ENCODE measurements around the gene MTHFR. TPM values are rescaled to one million over a fixed set of nuclear protein-coding genes. Genes with fewer than 3 reads are reported as not detected.
"Not testable (repeated sequence)": the region's sequence is repeated elsewhere in the genome, so short reads cannot be mapped to it uniquely, and the experiment has no call there.

Gene MTHFR
- total RNA-seq, 1 experiment from 2014 or later, result 22.2 TPM

GRCh38 chr1:11806307-11806936 is 658 bp upstream of the MTHFR start:
- TF ChIP-seq EZH2 (IDR thresholded peaks at IDR 0.05; ENCODE audit: low read depth) (no peak), CTCF (conservative IDR thresholded peaks at IDR 0.05) (no peak)
- no peaks in the 10 kb centered on the region for H4K20me1 ChIP-seq (ENCODE audit: insufficient read depth)
- peaks cover 8% of the 10 kb centered on the region; the same call in 1 of the 2 replicates for H3F3A ChIP-seq (ENCODE audit: insufficient read depth, low read depth)
- TSS peak; percentile 69 for BruUV-seq (replicated peaks)
- CTCF ChIA-PET, result interaction anchor here (0.6 to 0.9 kb wide), 2 partner anchors 15 to 148 kb away, joined by 4 read pairs; no protein-coding TSS in a partner anchor
- H3K4me2 ChIP-seq, result peak overlapping the region; percentile 91
- no peaks in the 10 kb centered on the region for H3K9me3 ChIP-seq (ENCODE audit: insufficient read depth, low read depth)
- no peaks in the 10 kb centered on the region for H3K9me2 ChIP-seq (ENCODE audit: insufficient read depth)
- POLR2A ChIA-PET (ENCODE audit: unreplicated experiment), result interaction anchor here (0.6 to 0.7 kb wide), 3 partner anchors 19 to 210 kb away, joined by 3 to 14 read pairs (median 5); no protein-coding TSS in a partner anchor
- peak overlapping the region; percentile 85 for H2AFZ ChIP-seq
- DNase-seq, result no peak
- H3K27ac ChIP-seq, result peak overlapping the region; percentile 60
- no peaks in the 10 kb centered on the region for H3K27me3 ChIP-seq (ENCODE audit: insufficient read depth, low read depth)
- H3K4me3 ChIP-seq, result peak overlapping the region; percentile 76
- H3K36me3 ChIP-seq (ENCODE audit: low read depth), result no peaks in the 10 kb centered on the region
- H3K4me1 ChIP-seq (replicated peaks; ENCODE audit: insufficient read depth), result peaks cover 27% of the 10 kb centered on the region; the same call in 1 of the 2 replicates
- intact Hi-C loops (cut with micrococcal nuclease; ENCODE audit: unreplicated experiment), result loop anchor here (1.0 to 5.0 kb wide), 4 partner anchors 15 to 534 kb away; partner anchors contain the start of genes AGTRAP, FBXO6 and UBIAD1
- peaks cover 29% of the 10 kb centered on the region for H3K79me2 ChIP-seq (ENCODE audit: low read depth)

- peak overlapping the region; percentile 82 for H3K27ac ChIP-seq
- intact Hi-C loops (cut with micrococcal nuclease; ENCODE audit: unreplicated experiment), result loop anchor here (1.0 to 5.0 kb wide), 4 partner anchors 18 to 533 kb away; partner anchors contain the start of genes AGTRAP, FBXO6 and UBIAD1
Measured at GRCh38 chr1:11804666-11805421, 920 bp downstream of the MTHFR start.

GRCh38 chr1:11803924-11804665 is 1.7 kb downstream of the MTHFR start:
- H3F3A ChIP-seq (ENCODE audit: insufficient read depth, low read depth); DNase-seq; H3K9me3 ChIP-seq (ENCODE audit: insufficient read depth, low read depth); H2AFZ ChIP-seq; intact Hi-C loops (cut with micrococcal nuclease; ENCODE audit: unreplicated experiment); H3K36me3 ChIP-seq (ENCODE audit: low read depth); H3K27me3 ChIP-seq (ENCODE audit: insufficient read depth, low read depth); BruUV-seq (replicated peaks); H3K9me2 ChIP-seq (ENCODE audit: insufficient read depth); H4K20me1 ChIP-seq (ENCODE audit: insufficient read depth): not testable (repeated sequence)
- Histone ChIP-seq H3K79me2 (ENCODE audit: low read depth) (peaks cover 26% of the 10 kb centered on the region), H3K4me1 (replicated peaks; ENCODE audit: insufficient read depth) (peaks cover 27% of the 10 kb centered on the region; the same call in 1 of the 2 replicates), H3K4me2 (peak overlapping the region; percentile 84), H3K4me3 (peak overlapping the region; percentile 87; the same call in 1 of the 2 replicates), H3K27ac (peak overlapping the region; percentile 82)
- ChIA-PET POLR2A (ENCODE audit: unreplicated experiment) (interaction anchor here (0.6 to 1.5 kb wide), 4 partner anchors 13 to 151 kb away, joined by 4 to 11 read pairs (median 6); no protein-coding TSS in a partner anchor), CTCF (interaction anchor here (1.0 to 2.0 kb wide), 2 partner anchors 18 to 19 kb away, joined by 5 to 7 read pairs; no protein-coding TSS in a partner anchor)

More at GRCh38 chr1:11804666-11805421, 920 bp downstream of the MTHFR start:
- no peak for TF ChIP-seq CTCF (conservative IDR thresholded peaks at IDR 0.05)
- TF ChIP-seq EZH2 (IDR thresholded peaks at IDR 0.05; ENCODE audit: low read depth), result no peak
- H3K4me1 ChIP-seq (replicated peaks; ENCODE audit: insufficient read depth), result peaks cover 27% of the 10 kb centered on the region; the same call in 1 of the 2 replicates
- TSS peak; percentile 61 for BruUV-seq (replicated peaks)
- CTCF ChIA-PET, result no interaction called here
- no peaks in the 10 kb centered on the region for H3K9me2 ChIP-seq (ENCODE audit: insufficient read depth)
- peaks cover 26% of the 10 kb centered on the region for H3K79me2 ChIP-seq (ENCODE audit: low read depth)
- no peaks in the 10 kb centered on the region for H3K36me3 ChIP-seq (ENCODE audit: low read depth)
- no peaks in the 10 kb centered on the region for H3K27me3 ChIP-seq (ENCODE audit: insufficient read depth, low read depth)
- no peaks in the 10 kb centered on the region for H3K9me3 ChIP-seq (ENCODE audit: insufficient read depth, low read depth)
- H4K20me1 ChIP-seq (ENCODE audit: insufficient read depth), result no peaks in the 10 kb centered on the region
- peaks cover 8% of the 10 kb centered on the region; the same call in 1 of the 2 replicates for H3F3A ChIP-seq (ENCODE audit: insufficient read depth, low read depth)
- POLR2A ChIA-PET (ENCODE audit: unreplicated experiment), result no interaction called here
- DNase-seq, result no peak
- H2AFZ ChIP-seq, result peak overlapping the region; percentile 72; the same call in 1 of the 2 replicates
- peak overlapping the region; percentile 87 for H3K4me3 ChIP-seq
- peak overlapping the region; percentile 84 for H3K4me2 ChIP-seq

Measured in PC-9 (cell line).